Measurements from ENCODE around the gene CAPZB.

The CAPZB gene

GRCh38 chr1:19360432-19360831 lies 124.9 kb downstream of the CAPZB start:
- no peak for TF ChIP-seq CTCF (IDR thresholded peaks at IDR 0.05; ENCODE audit: low read depth, low read length)
- DNase-seq (ENCODE audit: low read depth in 2 of 2): no peak
- no peak overlapping the region for H3K4me3 ChIP-seq (replicated peaks in 1 of 2; ENCODE audit: low read depth in 2 of 2, low read length in 2 of 2)

- no peak for TF ChIP-seq CTCF (IDR thresholded peaks at IDR 0.05; ENCODE audit: low read depth, low read length)
- no peak for DNase-seq (ENCODE audit: low read depth in 2 of 2)
- no peak overlapping the region for H3K4me3 ChIP-seq (replicated peaks in 1 of 2; ENCODE audit: low read depth in 2 of 2, low read length in 2 of 2)
Measured at GRCh38 chr1:19360016-19360415, 125.3 kb downstream of the CAPZB start.

GRCh38 chr1:19359357-19359756 lies 126.0 kb downstream of the CAPZB start:
- no peak for DNase-seq (ENCODE audit: low read depth in 2 of 2)
- H3K4me3 ChIP-seq (replicated peaks in 1 of 2; ENCODE audit: low read depth in 2 of 2, low read length in 2 of 2): no peak overlapping the region
- TF ChIP-seq CTCF (IDR thresholded peaks at IDR 0.05; ENCODE audit: low read depth, low read length): no peak

GRCh38 chr1:19358710-19359109 lies 126.6 kb downstream of the CAPZB start:
- TF ChIP-seq CTCF (IDR thresholded peaks at IDR 0.05; ENCODE audit: low read depth, low read length): no peak
- DNase-seq (ENCODE audit: low read depth in 2 of 2): no peak

GRCh38 chr1:19357299-19357986 lies 127.9 kb downstream of the CAPZB start:
- no peak for TF ChIP-seq CTCF (IDR thresholded peaks at IDR 0.05; ENCODE audit: low read depth, low read length)
- DNase-seq (ENCODE audit: low read depth in 2 of 2): no peak
- H3K4me3 ChIP-seq (replicated peaks in 1 of 2; ENCODE audit: low read depth in 2 of 2, low read length in 2 of 2): no peak overlapping the region

More at GRCh38 chr1:19358710-19359109, 126.6 kb downstream of the CAPZB start:
- H3K4me3 ChIP-seq (replicated peaks in 1 of 2; ENCODE audit: low read depth in 2 of 2, low read length in 2 of 2): no peak overlapping the region

- no peak for DNase-seq (ENCODE audit: low read depth in 2 of 2)
- TF ChIP-seq CTCF (IDR thresholded peaks at IDR 0.05; ENCODE audit: low read depth, low read length): no peak
- no peak overlapping the region for H3K4me3 ChIP-seq (replicated peaks in 1 of 2; ENCODE audit: low read depth in 2 of 2, low read length in 2 of 2)
Measured at GRCh38 chr1:19356266-19356665, 129.1 kb downstream of the CAPZB start.

- TF ChIP-seq CTCF (IDR thresholded peaks at IDR 0.05; ENCODE audit: low read depth, low read length): no peak
- no peak for DNase-seq (ENCODE audit: low read depth in 2 of 2)
- H3K4me3 ChIP-seq (replicated peaks in 1 of 2; ENCODE audit: low read depth in 2 of 2, low read length in 2 of 2): no peak overlapping the region
Measured at GRCh38 chr1:19354531-19354981, 130.8 kb downstream of the CAPZB start.

All from cardiac fibroblast (primary cell).